Glutamatergic neuron (in vitro differentiated cells): ENCODE measurements around the gene COX19. TPM values are rescaled to one million over a fixed set of nuclear protein-coding genes. Genes with fewer than 3 reads are reported as not detected.

Source experiments
- DNase-seq: peaks from one replicate; pipeline ENCODE4 v3.0.0; 2022
- H3K27ac Mint-ChIP-seq: one replicate; pipeline ENCODE4 v1.8.0; 2020; ENCODE audit warnings: mild to moderate bottlenecking, mixed read lengths, inconsistent platforms; ENCODE audit not compliant: unreplicated experiment
- H3K27me3 Mint-ChIP-seq: one replicate; pipeline ENCODE4 v1.8.0; 2020; ENCODE audit warnings: mild to moderate bottlenecking, moderate library complexity, mixed read lengths, inconsistent platforms; ENCODE audit not compliant: unreplicated experiment
- H3K36me3 Mint-ChIP-seq: one replicate; pipeline ENCODE4 v1.8.0; 2020; ENCODE audit warnings: mild to moderate bottlenecking, mixed read lengths, inconsistent platforms; ENCODE audit not compliant: unreplicated experiment
- H3K4me1 Mint-ChIP-seq: one replicate; pipeline ENCODE4 v1.8.0; 2020; ENCODE audit warnings: mild to moderate bottlenecking, low read depth, mixed read lengths, inconsistent platforms; ENCODE audit not compliant: unreplicated experiment
- H3K4me3 Mint-ChIP-seq: one replicate; pipeline ENCODE4 v1.8.0; 2020; ENCODE audit warnings: mild to moderate bottlenecking, mixed read lengths, inconsistent platforms; ENCODE audit not compliant: unreplicated experiment
- H3K9me3 Mint-ChIP-seq: one replicate; pipeline ENCODE4 v1.8.0; 2020; ENCODE audit warnings: mild to moderate bottlenecking, moderate library complexity, mixed read lengths, inconsistent platforms; ENCODE audit not compliant: unreplicated experiment
- CTCF ChIP-seq: fragments of 200-600 bp; sonication (generic); IDR thresholded peaks from one replicate; pipeline ENCODE4 v1.5.0; 2021; ENCODE audit not compliant: partially characterized antibody, unreplicated experiment
- total RNA-seq: library from RNA; stranded (reverse); fragmentation: NEBNext Ultra II Directional; extraction: Animal tissue kit (Norgen Biotek cat#: 25700); gene quantifications from one replicate; pipeline ENCODE4 v1.2.1, GENCODE V29; 2021; ENCODE audit not compliant: unreplicated experiment

The COX19 gene
- total RNA-seq, 1 donor from 2014 or later = 18.4 TPM

GRCh38 chr7:1018334-1018695, 43.0 kb upstream of the COX19 start:
- H3K4me3 Mint-ChIP-seq = no peak overlapping the region

DNA sequence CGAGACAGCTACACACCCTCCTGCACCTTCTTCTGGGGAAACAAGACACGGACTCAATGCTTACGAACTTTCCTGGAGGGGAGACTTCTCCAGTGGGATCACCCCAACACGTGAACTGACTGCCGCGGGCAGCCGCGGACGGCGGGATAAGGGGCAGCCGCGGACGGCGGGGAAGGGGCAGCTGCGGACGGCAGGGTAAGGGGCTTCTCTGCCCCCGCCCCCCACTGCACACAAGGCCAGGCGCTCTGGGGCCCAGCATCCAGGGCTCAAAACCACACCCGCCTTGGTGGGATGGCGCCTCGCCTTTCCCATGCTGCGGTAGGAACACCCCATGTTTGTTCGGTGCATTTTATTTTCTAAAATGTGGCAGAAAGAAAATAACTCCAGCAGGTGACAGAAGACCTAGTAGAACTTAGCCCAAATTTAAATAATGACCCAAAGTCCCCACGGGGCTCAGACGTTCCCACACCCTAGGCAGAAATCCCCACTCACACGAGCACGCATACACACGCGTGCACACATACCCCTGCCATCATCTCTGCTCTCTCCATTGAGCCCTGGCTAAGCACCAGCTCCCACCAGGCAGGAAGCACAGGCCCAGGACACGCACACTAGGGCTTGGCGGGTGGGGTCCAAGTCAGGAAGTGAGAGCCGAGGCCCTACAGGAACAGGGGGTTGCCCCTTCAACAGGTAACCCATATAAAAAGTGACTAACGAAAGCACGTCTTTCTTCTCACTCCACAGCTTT, 42.4 kb upstream of the COX19 start:
- peaks cover 14% of the 10 kb centered on the region for H3K4me1 Mint-ChIP-seq
- no peak for TF ChIP-seq CTCF
- H3K27me3 Mint-ChIP-seq = peaks cover 11% of the 10 kb centered on the region
- H3K9me3 Mint-ChIP-seq = peaks cover 12% of the 10 kb centered on the region
- DNase-seq = no peak
- no peak overlapping the region for H3K4me3 Mint-ChIP-seq
- no peak overlapping the region for H3K27ac Mint-ChIP-seq
- H3K36me3 Mint-ChIP-seq = peaks cover 5% of the 10 kb centered on the region

More at GRCh38 chr7:1018334-1018695, 43.0 kb upstream of the COX19 start:
- peaks cover 5% of the 10 kb centered on the region for H3K36me3 Mint-ChIP-seq
- DNase-seq = no peak
- no peak for TF ChIP-seq CTCF
- H3K9me3 Mint-ChIP-seq = peaks cover 12% of the 10 kb centered on the region
- H3K27ac Mint-ChIP-seq = no peak overlapping the region
- peaks cover 12% of the 10 kb centered on the region for H3K27me3 Mint-ChIP-seq
- H3K4me1 Mint-ChIP-seq = peaks cover 17% of the 10 kb centered on the region

DNA sequence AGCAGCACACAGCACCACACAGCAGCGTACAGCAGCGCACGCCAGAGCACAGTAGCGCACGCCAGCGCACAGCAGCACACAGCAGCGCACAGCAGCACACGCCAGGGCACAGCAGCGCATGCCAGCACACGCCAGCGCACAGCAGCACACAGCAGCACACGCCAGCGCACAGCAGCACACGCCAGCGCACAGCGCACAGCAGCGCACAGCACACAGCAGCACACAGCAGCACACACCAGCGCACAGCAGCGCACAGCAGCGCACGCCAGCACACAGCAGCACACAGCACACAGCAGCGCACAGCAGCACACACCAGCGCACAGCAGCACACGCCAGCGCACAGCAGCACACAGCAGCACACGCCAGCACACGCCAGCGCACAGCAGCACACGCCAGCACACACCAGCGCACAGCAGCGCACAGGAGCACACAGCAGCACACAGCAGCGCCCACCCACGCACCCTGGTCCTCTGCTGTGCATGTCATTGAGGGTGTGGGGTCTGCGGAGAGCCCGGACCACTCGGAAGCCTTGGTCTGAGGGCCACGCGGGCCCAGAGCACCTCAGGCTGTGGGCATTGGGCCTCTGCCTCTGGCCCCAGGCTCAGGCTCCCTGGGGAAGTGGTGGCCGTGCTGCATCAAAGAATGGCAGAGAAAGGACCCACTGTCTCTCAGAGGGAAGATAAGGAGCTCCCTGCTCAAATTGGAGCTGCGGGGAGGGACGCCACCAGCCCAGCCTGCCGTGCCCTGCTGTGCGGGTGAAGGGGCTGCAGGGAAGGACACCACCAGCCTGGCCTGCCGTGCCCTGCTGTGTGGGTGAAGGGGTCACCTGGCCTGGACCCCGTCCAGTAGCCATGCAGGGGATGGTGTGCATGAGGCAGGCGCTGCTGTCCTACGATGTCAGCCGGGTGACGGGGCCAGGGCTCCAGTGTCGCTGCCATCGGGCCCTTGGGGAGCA, 41.5 kb upstream of the COX19 start:
- peaks cover 5% of the 10 kb centered on the region for H3K36me3 Mint-ChIP-seq
- peaks cover 9% of the 10 kb centered on the region for H3K27me3 Mint-ChIP-seq
- H3K4me3 Mint-ChIP-seq = no peak overlapping the region
- H3K27ac Mint-ChIP-seq = no peak overlapping the region
- TF ChIP-seq CTCF = no peak
- peaks cover 14% of the 10 kb centered on the region for H3K4me1 Mint-ChIP-seq
- no peak for DNase-seq
- peaks cover 11% of the 10 kb centered on the region for H3K9me3 Mint-ChIP-seq

GRCh38 chr7:1015196-1016121, 40.1 kb upstream of the COX19 start:
- H3K36me3 Mint-ChIP-seq = no peaks in the 10 kb centered on the region
- no peak overlapping the region for H3K27ac Mint-ChIP-seq
- peaks cover 11% of the 10 kb centered on the region for H3K9me3 Mint-ChIP-seq
- no peak for TF ChIP-seq CTCF
- no peak for DNase-seq
- peaks cover 13% of the 10 kb centered on the region for H3K4me1 Mint-ChIP-seq
- H3K27me3 Mint-ChIP-seq = peaks cover 8% of the 10 kb centered on the region
- H3K4me3 Mint-ChIP-seq = no peak overlapping the region
